HG02623 (cell line): ENCODE measurements around the gene FXYD4.
"Not testable (repeated sequence)": the region's sequence is repeated elsewhere in the genome, so short reads cannot be mapped to it uniquely, and the experiment has no call there.

Source experiments
- ATAC-seq: cut with Tn5 transposase; IDR thresholded peaks from one replicate; pipeline ENCODE4 v1.9.1; 2021; ENCODE audit warnings: moderate library complexity; ENCODE audit not compliant: unreplicated experiment

FXYD4 gene

GRCh38 chr10:43415544-43415943 lies 44.1 kb downstream of the FXYD4 start:
- ATAC-seq, result no peak

GRCh38 chr10:43417950-43418768 lies 46.7 kb downstream of the FXYD4 start:
- ATAC-seq, result no peak

- ATAC-seq, result peak; percentile 4
These were observed 48.5 kb downstream of the FXYD4 start for GRCh38 chr10:43419997-43420368.

- ATAC-seq, result peak; percentile 91
These were observed 49.1 kb downstream of the FXYD4 start for GRCh38 chr10:43420369-43421200.

GRCh38 chr10:43421201-43421507 lies 49.7 kb downstream of the FXYD4 start:
- ATAC-seq, result no peak

GRCh38 chr10:43421519-43421918 lies 50.1 kb downstream of the FXYD4 start:
- no peak for ATAC-seq

- not testable (repeated sequence) for ATAC-seq
These were observed 50.5 kb downstream of the FXYD4 start for GRCh38 chr10:43421944-43422343.

GRCh38 chr10:43424416-43424815 lies 53.0 kb downstream of the FXYD4 start:
- ATAC-seq, result no peak
